Subcutaneous adipose tissue (tissue), 4 donors: ENCODE data around the gene DYRK1A. TPM values are rescaled to one million over a fixed set of nuclear protein-coding genes. Genes with fewer than 3 reads are reported as not detected.

Experiments
- CTCF ChIP-seq: fragments of 450-650 bp; IDR thresholded peaks from one replicate; pipeline ENCODE4 v1.5.1; 2016; ENCODE audit warnings: low read depth, mild to moderate bottlenecking, control low read depth, antibody characterized with exemption, moderate library complexity
- total RNA-seq, 4 donors: library from RNA; depleted of rRNA; stranded (reverse); fragments of >200 nt; gene quantifications; one replicate each; pipeline ENCODE4 v1.1.0, GENCODE V29; 2016

The DYRK1A gene
- total RNA-seq, 4 donors from 2014 or later: 52.4 to 77.2 (median 68.8) TPM

GRCh38 chr21:37565530-37566223 is 199.1 kb downstream of the DYRK1A start:
- TF ChIP-seq CTCF: no peak

GRCh38 chr21:37566790-37567615 is 200.4 kb downstream of the DYRK1A start:
- TF ChIP-seq CTCF: no peak

GRCh38 chr21:37568415-37568814 is 201.8 kb downstream of the DYRK1A start:
- TF ChIP-seq CTCF: no peak

- TF ChIP-seq CTCF: no peak
Measured at GRCh38 chr21:37568916-37569315, 202.3 kb downstream of the DYRK1A start.

GRCh38 chr21:37571442-37571841 is 204.9 kb downstream of the DYRK1A start:
- no peak for TF ChIP-seq CTCF

- TF ChIP-seq CTCF: no peak
Measured at GRCh38 chr21:37574316-37574715, 207.7 kb downstream of the DYRK1A start.

- no peak for TF ChIP-seq CTCF
Measured at GRCh38 chr21:37574751-37575150, 208.2 kb downstream of the DYRK1A start.
